ENCODE measurements around the gene MTF2. TPM values are rescaled to one million over a fixed set of nuclear protein-coding genes. Genes with fewer than 3 reads are reported as not detected.

Gene MTF2
- polyA plus RNA-seq, 1 donor (not counting 4 experiments of a cell fraction or from before 2014, with no cell fraction given), result 24.8 TPM

DNA sequence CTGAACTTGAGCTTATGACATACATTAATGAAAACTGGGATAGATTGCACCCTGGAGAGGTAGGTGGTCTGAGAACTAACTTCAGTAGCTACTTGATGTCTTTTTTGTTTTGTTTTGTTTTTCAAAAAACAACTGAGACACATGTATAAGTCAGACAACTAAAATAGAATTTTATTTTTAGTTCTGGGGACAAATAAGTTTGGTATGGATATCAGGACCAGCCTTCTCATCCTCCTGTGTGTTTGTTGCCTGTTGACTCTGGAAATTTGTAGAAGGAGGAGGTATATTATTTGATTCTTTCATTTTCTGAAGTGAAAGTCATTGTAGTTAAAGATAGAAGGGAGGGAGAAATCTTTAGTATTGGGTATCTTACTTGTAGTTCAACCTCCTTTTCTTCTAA is 41.5 kb downstream of the MTF2 start:
- Histone ChIP-seq H3K4me2 (ENCODE audit: control insufficient read depth, extremely low read depth, insufficient read depth, low read depth, low read length) (no peak overlapping the region), H3K4me1 (ENCODE audit: control insufficient read depth, extremely low read depth, insufficient read depth, low read length) (no peaks in the 10 kb centered on the region), H3K79me2 (ENCODE audit: control insufficient read depth, insufficient read depth, low read length) (no peaks in the 10 kb centered on the region), H2AFZ (ENCODE audit: control insufficient read depth, low read length) (no peak overlapping the region), H3K9me3 (ENCODE audit: control insufficient read depth, low read depth, low read length) (no peaks in the 10 kb centered on the region), H3K27ac (ENCODE audit: control insufficient read depth, insufficient read depth, low read length) (no peak overlapping the region), H3K4me3 (ENCODE audit: control insufficient read depth in 2 of 3, extremely low read depth in 1 of 3, insufficient read depth in 2 of 3, low read depth in 1 of 3, low read length in 3 of 3) (no peak overlapping the region), H3K9me1 (ENCODE audit: control insufficient read depth, extremely low read depth, insufficient read depth, low read length) (no peaks in the 10 kb centered on the region), H3K27me3 (ENCODE audit: control insufficient read depth, extremely low read depth, insufficient read depth, low read length) (no peaks in the 10 kb centered on the region), H3K9ac (ENCODE audit: control insufficient read depth, extremely low read depth, insufficient read depth, low read length) (no peak overlapping the region), H4K20me1 (ENCODE audit: control insufficient read depth, extremely low read depth, insufficient read depth, low read length) (no peaks in the 10 kb centered on the region), H3K36me3 (ENCODE audit: control insufficient read depth in 2 of 2, extremely low read depth in 1 of 2, insufficient read depth in 2 of 2, low read length in 2 of 2) (peaks cover 5 to 11% of the 10 kb centered on the region in 2 experiments)
- no peak for FAIRE-seq
- no peak for TF ChIP-seq EZH2 (IDR thresholded peaks at IDR 0.05; ENCODE audit: low read length)
- TF ChIP-seq, protein P1, sequence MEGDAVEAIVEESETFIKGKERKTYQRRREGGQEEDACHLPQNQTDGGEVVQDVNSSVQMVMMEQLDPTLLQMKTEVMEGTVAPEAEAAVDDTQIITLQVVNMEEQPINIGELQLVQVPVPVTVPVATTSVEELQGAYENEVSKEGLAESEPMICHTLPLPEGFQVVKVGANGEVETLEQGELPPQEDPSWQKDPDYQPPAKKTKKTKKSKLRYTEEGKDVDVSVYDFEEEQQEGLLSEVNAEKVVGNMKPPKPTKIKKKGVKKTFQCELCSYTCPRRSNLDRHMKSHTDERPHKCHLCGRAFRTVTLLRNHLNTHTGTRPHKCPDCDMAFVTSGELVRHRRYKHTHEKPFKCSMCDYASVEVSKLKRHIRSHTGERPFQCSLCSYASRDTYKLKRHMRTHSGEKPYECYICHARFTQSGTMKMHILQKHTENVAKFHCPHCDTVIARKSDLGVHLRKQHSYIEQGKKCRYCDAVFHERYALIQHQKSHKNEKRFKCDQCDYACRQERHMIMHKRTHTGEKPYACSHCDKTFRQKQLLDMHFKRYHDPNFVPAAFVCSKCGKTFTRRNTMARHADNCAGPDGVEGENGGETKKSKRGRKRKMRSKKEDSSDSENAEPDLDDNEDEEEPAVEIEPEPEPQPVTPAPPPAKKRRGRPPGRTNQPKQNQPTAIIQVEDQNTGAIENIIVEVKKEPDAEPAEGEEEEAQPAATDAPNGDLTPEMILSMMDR (optimal IDR thresholded peaks at IDR 0.05 in 1 of 3, IDR thresholded peaks at IDR 0.05 in 1 of 3, conservative IDR thresholded peaks at IDR 0.05 in 1 of 3; ENCODE audit: extremely low read depth in 1 of 3, insufficient read depth in 2 of 3, low read length in 3 of 3), result no peak
- no peak for DNase-seq (ENCODE audit: low read depth, low spot score)
- dilution Hi-C loops (cut with MboI; ENCODE audit: extremely low pct_ligation_motif_present, low sequenced_read_pairs), result no loop called here

DNA sequence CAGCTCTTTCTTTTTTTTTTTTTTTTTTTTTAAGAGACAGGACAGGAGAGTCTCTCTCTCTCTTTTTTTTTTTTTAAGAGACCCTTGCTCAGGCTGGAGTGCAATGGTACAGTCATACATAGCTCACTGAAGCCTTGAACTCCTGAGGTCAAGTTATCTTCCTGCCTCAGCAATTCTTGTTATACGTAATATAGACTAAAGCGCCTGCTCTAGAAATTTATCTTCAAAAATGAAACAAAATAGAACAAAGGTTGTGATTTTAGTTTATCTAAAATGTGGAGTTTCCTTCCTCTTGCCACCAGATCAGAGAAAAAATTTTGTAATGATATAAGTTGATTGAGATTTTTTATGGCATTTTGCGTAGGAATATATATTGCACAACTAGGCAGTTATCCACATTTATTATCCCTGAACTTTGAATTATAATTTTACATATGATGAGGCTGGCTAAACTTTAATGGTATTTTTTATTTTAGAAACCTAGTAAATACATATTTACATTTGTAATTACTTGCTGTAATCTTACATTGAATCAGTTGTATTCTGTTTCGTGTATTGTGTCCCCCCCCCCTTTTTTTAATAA is 44.2 kb downstream of the MTF2 start:
- Histone ChIP-seq H3K27ac (ENCODE audit: control insufficient read depth, insufficient read depth, low read length) (no peak overlapping the region), H3K9me1 (ENCODE audit: control insufficient read depth, extremely low read depth, insufficient read depth, low read length) (no peaks in the 10 kb centered on the region), H3K4me2 (ENCODE audit: control insufficient read depth, extremely low read depth, insufficient read depth, low read depth, low read length) (no peak overlapping the region), H2AFZ (ENCODE audit: control insufficient read depth, low read length) (no peak overlapping the region), H4K20me1 (ENCODE audit: control insufficient read depth, extremely low read depth, insufficient read depth, low read length) (no peaks in the 10 kb centered on the region), H3K9me3 (ENCODE audit: control insufficient read depth, low read depth, low read length) (no peaks in the 10 kb centered on the region), H3K27me3 (ENCODE audit: control insufficient read depth, extremely low read depth, insufficient read depth, low read length) (no peaks in the 10 kb centered on the region), H3K9ac (ENCODE audit: control insufficient read depth, extremely low read depth, insufficient read depth, low read length) (no peak overlapping the region), H3K4me3 (ENCODE audit: control insufficient read depth in 2 of 3, extremely low read depth in 1 of 3, insufficient read depth in 2 of 3, low read depth in 1 of 3, low read length in 3 of 3) (no peak overlapping the region), H3K4me1 (ENCODE audit: control insufficient read depth, extremely low read depth, insufficient read depth, low read length) (no peaks in the 10 kb centered on the region), H3K79me2 (ENCODE audit: control insufficient read depth, insufficient read depth, low read length) (no peaks in the 10 kb centered on the region), H3K36me3 (ENCODE audit: control insufficient read depth in 2 of 2, extremely low read depth in 1 of 2, insufficient read depth in 2 of 2, low read length in 2 of 2) (peaks cover 2 to 5% of the 10 kb centered on the region in 2 experiments)
- TF ChIP-seq, protein P1 (optimal IDR thresholded peaks at IDR 0.05 in 1 of 3, IDR thresholded peaks at IDR 0.05 in 1 of 3, conservative IDR thresholded peaks at IDR 0.05 in 1 of 3; ENCODE audit: extremely low read depth in 1 of 3, insufficient read depth in 2 of 3, low read length in 3 of 3), result no peak
- no peak for TF ChIP-seq EZH2 (IDR thresholded peaks at IDR 0.05; ENCODE audit: low read length)
- DNase-seq (ENCODE audit: low read depth, low spot score), result no peak
- dilution Hi-C loops (cut with MboI; ENCODE audit: extremely low pct_ligation_motif_present, low sequenced_read_pairs), result no loop called here
- FAIRE-seq, result no peak

Data from keratinocyte (primary cell).